ENCODE results near the gene JPH4.

The JPH4 gene

DNA sequence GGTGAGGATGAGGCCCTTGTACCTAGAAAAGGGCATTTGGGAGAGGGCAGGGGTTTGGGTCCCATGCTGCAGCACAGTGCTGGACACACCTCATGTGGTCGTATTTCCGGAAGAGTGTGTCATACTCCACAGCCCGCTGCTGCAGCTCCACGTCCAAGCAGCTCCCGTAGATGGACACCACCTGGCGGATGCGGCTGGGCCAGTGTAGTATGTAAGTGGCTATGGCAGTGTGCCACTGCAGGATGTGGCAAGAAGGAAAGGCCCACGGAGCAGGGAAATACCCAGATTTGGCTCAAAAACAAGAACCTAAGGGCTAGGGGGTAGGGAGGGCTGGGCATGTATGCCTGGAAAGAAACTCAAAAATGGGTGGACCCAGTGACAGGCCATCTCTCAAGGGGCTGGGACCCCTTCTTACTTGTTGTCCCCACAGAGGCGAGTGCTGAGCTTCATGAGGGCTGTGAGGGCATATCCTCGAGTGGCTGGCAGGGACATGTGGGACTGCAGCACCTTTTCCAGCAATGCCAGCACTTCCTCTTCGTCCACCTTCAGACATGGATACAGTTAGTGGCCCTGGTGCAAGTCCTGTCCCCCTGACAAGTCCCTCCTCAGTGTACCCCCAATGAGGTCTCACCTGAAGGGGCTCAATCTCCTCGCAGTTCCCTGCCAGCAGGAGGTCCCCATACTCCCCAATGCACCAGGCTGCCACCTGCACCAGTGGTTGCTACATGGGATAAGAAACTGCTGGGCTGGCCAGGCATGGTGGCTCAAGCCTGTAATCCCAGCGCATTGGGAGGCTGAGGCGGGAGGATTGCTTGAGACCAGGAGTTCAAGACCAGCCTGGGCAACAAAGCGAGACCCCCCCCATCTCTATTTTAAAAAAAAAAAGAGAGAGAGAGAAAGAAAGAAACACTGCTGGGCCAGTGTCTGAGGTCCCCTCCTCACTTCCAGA is 16.4 kb downstream of the JPH4 start:
- no peak for DNase-seq

DNA sequence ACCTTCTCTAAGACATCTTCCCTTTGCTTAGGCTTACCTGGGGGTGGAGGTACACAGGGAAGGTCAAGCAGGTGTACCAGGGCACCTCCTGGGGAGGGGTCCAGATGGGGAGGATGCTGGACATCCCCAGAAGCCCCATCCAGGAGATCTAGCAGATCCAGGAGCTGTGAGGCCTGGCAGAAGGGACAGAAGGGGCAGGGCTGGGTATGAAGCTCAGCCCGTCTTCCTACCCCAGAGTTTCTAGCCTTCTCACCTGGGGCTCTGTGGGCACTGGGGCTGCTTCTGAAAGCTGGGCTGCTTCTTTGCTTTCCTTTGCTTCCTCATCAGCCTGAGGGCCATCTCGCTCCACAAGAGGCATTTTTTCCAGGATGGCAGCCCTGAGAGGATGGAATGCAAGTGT is 17.3 kb downstream of the JPH4 start:
- no peak for DNase-seq

DNA sequence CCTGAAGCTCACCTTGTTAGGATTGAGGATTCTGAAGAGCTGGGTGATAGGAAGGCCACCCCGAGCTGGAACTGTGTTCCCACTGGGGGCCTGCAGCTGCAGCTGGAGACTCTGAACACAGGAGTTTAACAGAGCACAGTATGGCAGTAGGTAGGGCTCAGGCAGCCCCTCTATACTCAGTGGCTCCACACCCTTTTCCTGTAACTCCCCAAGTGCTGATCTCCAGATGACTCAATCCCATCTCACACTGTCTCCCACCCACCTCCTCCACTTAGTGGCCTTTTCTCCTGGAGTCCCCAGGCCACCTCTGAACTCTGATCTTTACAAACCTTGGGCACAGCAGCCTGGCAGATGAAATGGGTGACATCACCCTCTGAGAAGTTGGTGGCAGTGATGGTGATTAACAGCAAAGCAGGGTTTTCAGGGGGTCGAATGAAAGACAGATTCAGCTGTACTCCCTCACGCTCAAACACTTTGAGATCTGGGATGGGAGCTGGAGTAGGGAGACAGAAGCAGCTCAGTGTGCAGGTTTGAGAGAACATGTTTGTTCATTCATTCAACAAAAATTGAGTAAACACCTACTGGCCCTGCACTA is 18.6 kb downstream of the JPH4 start:
- DNase-seq, result no peak

DNA sequence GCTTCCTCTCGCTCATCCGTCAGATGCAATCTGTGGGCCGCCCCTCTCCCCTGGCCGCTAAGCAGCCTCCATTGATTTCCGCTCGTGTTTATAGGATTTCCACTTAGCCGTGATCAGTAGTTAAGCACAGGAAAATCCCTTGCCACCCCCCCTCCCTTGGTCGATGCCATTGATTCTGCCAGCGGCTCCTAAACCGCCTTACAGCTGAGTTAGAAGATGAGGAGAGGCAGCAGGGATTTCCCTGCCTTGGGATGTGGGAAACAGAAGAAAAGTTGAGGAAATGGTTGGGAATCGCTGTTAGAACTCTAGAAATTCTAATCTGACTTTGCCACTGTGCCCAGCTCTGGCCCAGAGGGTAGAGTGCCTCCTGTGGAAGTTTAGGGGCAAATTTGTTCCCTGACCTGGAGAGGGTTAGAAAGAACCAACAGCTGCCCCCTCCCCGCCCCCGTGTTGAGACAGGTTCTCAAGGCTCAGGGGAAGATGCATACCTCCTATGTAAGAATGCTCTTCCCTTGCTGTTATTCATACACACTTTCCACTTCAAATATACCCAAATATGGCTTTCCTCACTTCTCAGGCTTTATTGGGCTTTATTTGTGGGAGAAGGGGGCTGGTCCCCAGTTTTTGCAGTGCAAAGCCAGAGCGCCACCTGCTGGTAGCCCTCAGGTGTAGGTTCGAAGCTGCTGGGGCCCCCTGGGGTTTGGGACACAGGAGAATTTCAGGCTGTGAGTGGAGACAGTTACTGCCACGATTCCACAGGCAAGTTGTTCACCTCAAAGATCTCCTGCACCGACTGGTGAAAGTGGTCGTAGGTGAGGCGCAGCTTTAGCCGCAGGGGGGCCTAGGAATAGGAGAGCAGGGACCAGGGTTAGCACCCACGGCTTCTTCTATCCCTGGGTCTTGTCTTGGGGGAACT is 19.3 kb downstream of the JPH4 start:
- DNase-seq, result peak; percentile 55

DNA sequence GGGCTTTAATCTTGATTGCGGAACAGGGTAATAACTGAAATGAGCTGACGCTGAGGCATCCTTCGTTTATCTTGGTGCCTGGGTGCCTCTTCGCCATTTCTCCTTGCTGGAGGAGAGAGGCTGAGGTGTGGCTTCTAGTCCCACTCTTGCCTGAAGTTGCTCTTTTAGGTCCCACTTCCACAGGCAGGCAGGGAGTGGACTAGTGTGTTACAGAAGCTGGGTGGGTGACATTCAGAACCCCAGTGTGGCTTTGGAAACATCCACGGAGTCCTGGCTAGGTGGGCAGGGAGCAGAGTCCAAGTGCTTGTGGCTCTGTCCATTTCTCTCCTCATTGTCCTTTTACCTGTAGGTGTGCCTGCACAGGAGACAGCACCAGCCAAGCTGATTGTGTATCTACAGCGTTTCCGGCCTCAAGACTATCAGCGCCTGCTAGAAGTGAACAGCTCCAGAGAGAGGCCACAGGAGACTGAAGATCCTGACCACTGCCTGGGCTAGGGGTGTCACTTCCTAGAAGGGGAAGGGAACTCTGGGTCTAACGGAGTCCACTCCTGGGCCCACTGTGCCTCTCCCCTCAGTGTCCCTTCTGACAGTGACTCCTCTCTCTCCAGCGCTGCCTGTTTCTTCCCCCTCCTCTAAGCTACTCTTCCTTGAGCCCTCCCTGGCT is 20.1 kb downstream of the JPH4 start:
- DNase-seq, result no peak

DNA sequence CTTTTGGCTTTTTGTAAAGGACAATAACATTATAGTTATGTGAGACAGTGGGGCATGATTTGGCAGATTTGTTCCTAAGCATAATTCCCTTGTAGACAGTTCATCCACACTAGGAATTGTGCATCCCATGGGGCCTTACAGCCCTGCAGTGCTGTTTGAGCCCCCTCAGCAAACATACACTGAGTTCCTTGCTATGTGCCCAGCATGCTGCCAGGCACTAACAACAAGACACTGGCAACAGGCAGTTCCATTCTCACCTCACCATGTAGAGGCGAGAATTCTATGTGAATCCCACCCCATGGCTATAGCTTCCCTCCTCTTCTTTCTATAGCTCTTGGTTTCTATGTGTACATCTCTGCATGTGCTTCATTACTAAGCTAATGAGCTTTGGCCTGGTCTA is 20.6 kb downstream of the JPH4 start:
- DNase-seq, result no peak

DNA sequence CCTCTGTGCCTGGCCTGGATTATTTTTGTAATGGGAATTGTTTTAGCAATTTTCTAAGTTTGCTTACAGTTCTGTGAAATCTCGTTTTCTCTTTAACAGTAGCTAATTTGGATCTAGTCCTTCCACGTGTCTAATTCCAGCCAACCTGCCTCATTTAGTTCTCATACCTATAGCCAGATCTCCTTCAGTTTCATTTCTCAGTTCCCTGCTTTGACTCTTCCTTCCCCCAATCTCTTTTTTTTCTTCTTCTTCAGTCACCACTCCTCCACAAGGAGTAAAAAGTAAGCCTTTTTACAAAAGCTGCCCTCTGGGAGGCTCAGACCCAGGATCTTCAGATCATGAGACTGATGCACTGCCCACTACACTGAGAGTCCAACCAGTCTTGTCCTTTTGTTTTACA is 21.1 kb downstream of the JPH4 start:
- no peak for DNase-seq

DNA sequence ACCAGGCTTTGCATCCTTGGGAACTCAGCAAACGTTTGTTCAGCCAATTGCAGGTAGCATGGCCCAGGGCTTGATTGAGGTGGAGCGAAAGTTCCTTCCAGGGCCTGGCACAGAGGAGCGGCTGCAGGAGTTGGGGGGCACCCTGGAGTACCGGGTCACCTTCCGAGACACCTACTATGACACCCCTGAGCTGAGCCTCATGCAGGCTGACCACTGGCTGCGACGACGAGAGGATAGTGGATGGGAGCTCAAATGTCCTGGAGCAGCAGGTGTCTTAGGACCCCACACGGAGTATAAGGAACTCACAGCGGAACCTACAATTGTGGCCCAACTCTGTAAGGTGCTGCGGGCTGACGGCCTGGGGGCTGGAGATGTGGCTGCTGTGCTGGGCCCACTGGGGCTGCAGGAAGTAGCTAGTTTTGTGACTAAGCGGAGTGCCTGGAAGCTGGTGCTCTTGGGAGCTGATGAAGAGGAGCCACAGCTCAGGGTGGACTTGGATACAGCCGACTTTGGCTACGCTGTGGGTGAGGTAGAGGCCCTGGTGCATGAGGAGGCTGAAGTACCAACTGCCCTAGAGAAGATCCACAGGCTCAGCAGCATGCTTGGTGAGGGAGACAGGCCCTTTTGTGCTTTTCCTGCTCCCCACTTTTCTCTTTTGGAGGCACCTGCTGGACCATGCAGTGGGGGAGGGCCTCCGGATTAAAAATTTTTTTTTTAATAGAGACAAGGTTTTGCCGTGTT is 21.7 kb downstream of the JPH4 start:
- DNase-seq, result no peak

DNA sequence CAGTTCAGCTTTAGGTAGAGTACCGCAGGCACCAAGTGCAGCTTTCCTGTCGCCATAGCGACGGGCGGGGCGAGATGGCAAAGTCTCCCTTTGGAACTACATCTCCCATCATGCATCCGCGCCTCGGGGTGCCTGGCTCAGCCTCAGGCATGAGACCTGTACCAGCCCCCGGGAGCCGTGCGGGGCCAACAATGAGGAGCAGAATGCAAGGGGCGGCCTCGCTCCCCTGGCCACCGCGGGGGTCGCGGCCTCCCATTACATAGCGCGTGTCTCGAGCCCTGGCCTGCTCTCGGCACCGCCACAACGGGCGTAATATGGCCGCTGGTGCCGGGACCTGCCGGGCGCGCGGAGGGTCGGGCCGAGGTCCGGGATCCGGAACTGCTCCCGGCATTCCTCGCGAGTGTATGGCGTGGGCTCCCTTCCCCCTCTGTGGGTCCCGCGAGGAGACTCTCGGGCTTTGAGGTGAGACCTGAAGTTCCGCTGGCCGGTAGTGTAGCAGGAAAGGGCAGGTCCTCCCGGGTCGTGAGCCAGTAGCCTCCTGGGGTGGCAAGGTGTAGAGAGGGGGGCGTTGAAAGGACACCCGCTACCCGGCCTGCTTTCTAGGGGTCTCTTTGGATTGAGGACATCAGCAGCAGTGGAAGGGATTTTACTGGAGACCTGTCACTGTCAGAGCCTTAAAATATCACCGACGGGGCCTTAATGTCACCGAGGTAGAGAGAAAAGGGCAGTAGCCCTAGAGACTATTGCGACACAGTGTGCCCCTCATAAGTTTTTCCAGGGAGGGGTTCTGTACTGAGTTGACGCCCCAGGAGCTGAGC is 22.5 kb downstream of the JPH4 start, which contains the start of gene THTPA:
Gene THTPA, plus strand, starts transcription at position 390 of the 818 bp plus-strand sequence. CDS start 487 bp downstream, outside the sequence.
- peak; percentile 91 for DNase-seq

DNA sequence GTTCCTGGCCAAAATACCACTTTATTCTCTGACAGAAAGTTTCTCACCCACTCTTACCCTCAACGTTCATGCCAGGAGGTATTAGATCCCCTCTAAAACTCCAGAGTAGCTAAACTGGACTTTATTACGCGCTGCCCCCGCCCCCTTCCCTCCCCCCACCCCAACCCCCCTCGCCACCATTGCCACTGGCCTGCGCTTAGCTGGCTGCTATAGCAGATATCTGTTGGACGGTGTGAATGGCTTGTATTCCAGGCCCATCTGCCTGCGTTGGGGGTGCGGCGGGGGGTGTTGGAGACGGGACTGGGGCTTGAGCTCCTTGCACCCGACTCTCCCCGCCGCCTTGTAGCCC is 23.1 kb downstream of the JPH4 start:
- no peak for DNase-seq

DNA sequence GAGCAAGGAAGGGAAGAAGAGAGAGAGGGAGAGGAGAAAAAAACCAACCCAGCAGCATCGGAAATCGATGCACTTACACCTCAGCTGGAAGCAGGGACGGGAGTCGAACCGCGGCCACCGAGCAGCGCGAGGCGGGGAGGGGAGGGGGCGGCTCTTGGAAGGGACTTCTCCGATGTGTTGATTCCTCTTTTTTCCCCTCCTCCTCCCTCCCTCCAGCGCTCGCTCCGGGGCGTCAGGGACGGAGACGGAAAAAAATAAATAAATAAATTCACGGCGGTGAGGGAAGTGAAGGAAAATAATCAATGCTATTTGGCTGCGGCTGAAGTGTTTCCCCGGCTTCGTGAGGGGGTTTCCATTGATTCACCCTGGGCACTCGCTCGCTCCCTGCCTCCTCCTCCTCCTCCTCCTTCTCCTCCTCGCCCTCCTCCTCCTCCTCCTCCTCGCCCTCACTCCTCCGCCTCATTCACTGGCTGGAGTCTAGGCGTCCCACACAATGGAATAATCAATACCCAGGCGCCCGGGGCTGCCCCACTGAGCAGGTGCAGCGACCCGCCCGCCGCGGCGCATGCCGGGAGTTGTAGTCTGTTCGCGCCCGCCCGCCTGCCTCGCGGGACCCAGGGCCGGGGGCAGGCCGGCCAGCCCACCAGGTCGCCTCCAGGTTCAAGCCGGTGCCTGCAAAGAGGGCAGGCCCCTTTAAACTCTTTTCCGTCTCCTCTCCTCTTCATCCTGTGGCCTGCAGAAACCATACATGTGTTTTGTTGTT is 27.1 kb downstream of the JPH4 start, which contains the start of gene ZFHX2:
Gene ZFHX2, minus strand, starts transcription at position 500 of the 763 bp plus-strand sequence. CDS start 16,440 bp downstream, outside the sequence.
- DNase-seq, result peak; percentile 95

DNA sequence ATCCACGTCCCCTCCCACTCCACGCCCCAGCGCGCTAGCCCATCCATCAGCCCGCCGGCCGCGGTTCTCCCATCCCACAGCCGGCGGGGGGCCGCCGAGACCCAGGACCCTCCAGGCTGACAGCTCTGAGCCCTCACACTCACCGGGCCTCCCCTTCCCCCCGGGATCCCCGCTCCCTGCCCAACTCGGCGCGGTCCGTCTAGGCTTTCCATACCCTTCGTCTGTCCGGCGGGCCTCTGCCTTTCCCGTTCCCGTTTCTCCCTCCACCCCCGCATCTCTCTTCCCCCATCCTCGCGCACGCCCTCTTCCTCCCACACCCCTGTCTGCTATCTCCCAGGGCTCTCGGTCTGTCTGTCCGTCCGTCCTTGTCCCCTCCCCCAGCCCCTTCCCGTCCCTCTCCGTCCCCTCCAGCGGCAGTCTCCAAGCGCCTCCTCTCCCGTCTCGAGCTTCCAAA is 27.8 kb downstream of the JPH4 start:
- DNase-seq, result no peak

DNA sequence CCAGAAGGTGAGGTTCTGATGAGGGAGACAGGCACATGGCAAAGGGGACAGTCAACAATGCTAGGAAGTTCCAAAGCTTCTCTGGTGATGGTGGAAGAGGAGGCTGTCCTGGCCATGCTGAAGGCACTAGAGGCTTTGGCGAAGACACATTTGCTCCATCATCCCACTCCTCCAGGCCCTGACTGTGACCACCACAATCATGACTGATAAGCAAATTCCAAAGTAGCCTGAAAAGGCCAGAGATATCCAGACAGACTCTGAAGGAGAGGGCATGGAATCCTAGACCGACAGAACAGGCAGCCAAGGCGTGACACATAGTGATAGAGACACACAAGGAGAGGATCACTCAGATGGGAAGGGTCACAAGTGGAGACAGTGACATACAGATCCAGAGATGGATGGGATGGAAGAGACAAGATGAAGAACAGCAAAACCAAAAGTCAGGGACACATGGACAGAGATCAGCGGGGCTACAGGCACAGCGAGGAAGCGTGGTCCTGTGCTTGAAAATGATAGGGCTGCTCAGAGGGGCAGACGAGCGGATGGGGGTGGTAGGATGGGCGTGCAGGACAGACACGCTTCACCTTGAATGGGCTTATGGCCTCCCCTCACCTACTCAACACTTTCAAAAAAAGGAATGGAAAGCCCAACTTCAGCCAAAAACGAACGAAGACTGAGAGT is 28.3 kb downstream of the JPH4 start:
- peak; percentile 26 for DNase-seq

DNA sequence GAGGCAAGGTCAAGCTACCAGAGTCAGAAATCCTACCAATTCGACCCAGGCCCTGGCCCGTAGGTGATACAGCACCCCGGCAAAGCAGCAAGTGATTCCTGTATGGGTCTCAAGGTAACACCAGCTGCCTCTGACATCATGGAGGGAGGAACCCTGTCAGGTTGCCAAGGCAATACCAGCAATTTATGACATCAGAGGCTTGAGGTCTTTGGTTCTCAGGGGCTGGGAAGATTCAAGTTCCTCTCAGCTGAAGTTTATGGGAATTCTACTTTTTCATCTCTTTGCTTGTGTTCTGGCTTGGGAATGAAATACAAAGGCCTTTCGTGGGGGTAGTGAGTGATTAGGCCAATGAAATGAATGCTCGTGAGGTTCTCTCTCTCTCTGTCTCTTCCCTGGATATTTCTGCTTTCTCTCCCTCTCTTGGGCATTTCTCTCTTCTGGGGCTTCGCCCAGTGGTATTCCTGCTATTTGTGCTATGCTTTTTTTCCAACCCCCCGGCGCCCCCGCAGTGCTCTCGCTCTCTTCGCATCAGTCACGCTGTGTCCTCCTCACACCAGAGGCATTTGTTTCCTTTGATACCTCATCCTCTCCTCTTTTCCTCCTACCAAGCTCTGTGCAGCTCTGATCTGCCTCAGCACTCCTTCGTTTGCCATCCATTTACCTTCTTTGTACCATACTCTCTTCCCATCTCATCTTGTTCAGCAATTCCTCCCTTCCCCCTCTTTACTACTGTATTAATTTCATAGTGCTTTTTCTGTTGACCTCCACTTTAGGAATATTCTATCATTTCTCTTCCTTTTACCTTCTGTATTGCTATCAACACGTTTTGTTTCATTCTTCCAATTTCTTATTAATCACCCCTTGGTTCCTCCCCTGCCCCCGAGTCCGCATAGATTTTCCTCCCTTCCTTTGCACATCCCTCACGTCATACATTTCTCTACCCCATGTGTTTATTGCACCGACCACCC is 30.0 kb downstream of the JPH4 start:
- peak; percentile 13 for DNase-seq

DNA sequence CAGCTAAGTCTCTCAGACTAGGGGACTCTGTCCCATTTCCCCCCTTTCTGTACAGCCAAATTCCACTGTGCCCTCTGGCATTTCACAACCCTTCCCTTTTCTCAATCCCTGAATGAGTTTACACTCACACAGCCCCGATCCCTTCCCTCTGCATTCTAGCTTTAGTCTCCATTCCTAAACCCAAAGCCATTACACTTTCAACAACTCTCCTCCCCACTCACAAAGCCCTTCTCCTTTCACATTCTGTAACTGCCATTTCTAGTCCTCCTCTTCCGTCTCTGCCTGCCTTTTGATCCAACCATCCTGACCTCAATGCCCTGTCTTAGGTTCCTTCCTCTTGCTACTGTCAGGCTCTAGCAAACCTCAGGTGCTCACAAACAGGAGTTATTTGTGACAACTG is 30.7 kb downstream of the JPH4 start:
- no peak for DNase-seq

DNA sequence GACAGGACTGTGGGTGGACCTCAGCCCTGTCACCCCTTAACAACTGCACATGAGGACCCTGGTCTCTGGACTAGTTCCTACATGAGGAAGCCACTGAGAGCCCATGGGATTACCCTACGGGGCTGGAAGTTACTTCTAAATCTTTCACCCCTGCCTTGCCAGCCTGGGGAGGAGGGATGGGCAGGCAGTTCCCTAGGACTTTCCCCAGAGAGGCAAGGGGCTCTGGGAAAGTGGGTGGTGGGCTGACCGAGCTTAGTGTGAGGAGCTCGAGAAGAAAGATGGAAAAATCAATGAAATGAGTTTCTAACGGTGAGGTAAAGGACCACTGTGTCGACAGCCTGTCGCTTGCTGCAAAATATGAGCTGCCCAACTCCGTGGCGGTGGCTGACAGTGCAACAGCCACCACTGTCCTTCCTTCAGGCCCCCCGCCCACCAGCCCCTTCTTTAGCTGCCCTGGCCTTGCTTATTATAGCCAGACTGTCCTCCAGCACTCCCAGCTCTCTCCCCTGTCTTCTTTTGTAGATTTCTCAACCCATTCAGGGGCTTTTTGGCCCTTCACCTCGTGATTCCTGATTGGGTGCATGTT is 32.0 kb downstream of the JPH4 start:
- DNase-seq, result no peak

DNA sequence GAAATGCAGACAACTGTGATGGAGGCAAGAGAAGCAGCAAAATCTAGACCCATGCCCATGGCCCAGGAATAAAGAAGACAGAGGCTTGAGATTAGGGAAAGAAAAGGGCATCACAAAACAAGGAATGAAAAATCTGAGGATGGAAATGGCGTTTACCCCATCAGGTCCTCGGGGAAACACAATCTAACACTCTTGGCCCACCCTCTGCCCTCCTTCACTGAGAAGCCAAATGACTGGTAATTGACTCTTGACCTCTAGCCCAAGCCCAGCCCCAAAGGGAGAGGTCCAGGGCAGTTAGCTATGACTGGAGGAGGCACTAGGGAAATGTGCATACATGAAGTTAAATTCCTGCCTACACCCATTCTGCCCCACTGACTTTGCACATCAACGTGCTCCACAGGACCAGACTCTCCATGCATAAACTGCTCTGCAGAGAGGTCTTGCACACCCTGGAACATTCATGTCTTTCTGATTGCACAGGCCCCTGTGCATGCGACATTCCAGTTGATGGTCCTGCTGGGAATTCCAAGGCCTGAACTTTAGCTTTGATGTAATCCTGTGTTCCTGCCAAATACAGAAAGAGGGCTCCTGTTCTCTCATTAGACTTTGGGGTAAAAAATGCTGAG is 32.7 kb downstream of the JPH4 start:
- DNase-seq, result no peak
